ENCODE results near the gene TMPRSS6.

Gene TMPRSS6

GRCh38 chr22:37144180-37144554, 34.7 kb upstream of the TMPRSS6 start:
- Histone ChIP-seq H3K4ac (ENCODE audit: low read depth, low read length) (no peak overlapping the region), H4K8ac (ENCODE audit: low read depth, low read length) (no peak overlapping the region)

GRCh38 chr22:37141971-37142370, 32.5 kb upstream of the TMPRSS6 start:
- Histone ChIP-seq H4K8ac (ENCODE audit: low read depth, low read length) (no peak overlapping the region), H3K79me1 (ENCODE audit: low read length) (no peaks in the 10 kb centered on the region), H3K4me1 (ENCODE audit: control insufficient read depth, low read depth, low read length) (no peaks in the 10 kb centered on the region), H3K4me2 (ENCODE audit: low read length) (no peak overlapping the region), H3K27me3 (ENCODE audit: insufficient read depth, low read length, poor library complexity) (no peaks in the 10 kb centered on the region), H3K36me3 (ENCODE audit: control insufficient read depth, insufficient read depth, low read length) (no peaks in the 10 kb centered on the region), H2BK120ac (ENCODE audit: low read depth, low read length) (no peak overlapping the region), H3K27ac (ENCODE audit: low read depth, low read length) (no peak overlapping the region), H3K79me2 (ENCODE audit: control insufficient read depth, insufficient read depth, low read length) (no peaks in the 10 kb centered on the region), H3K4ac (ENCODE audit: low read depth, low read length) (no peak overlapping the region), H3K4me3 (ENCODE audit: low read length) (no peak overlapping the region), H3K18ac (ENCODE audit: low read length) (no peak overlapping the region), H2BK15ac (replicated peaks; ENCODE audit: low read depth) (no peak overlapping the region), H4K5ac (ENCODE audit: low read length) (no peak overlapping the region), H2AK5ac (ENCODE audit: low read length) (no peak overlapping the region), H3K23ac (ENCODE audit: low read length) (no peak overlapping the region), H3K9ac (ENCODE audit: low read length) (no peak overlapping the region), H3K56ac (ENCODE audit: low read length) (no peak overlapping the region), H2BK5ac (ENCODE audit: low read length) (no peak overlapping the region)
- DNase-seq: no peak
- no CpG with 5 or more reads among the region's 6 CpGs for WGBS (ENCODE audit: extremely low coverage, insufficient coverage, low lambda C conversion rate)

More at GRCh38 chr22:37144180-37144554, 34.7 kb upstream of the TMPRSS6 start:
- H2BK120ac ChIP-seq (ENCODE audit: low read depth, low read length): no peak overlapping the region
- no peaks in the 10 kb centered on the region for H3K4me1 ChIP-seq (ENCODE audit: control insufficient read depth, low read depth, low read length)
- H3K23ac ChIP-seq (ENCODE audit: low read length): no peak overlapping the region
- no peaks in the 10 kb centered on the region for H3K79me1 ChIP-seq (ENCODE audit: low read length)
- no peaks in the 10 kb centered on the region for H3K27me3 ChIP-seq (ENCODE audit: insufficient read depth, low read length, poor library complexity)
- H2BK15ac ChIP-seq (replicated peaks; ENCODE audit: low read depth): no peak overlapping the region
- H3K18ac ChIP-seq (ENCODE audit: low read length): no peak overlapping the region
- no peak overlapping the region for H3K27ac ChIP-seq (ENCODE audit: low read depth, low read length)
- H2BK5ac ChIP-seq (ENCODE audit: low read length): no peak overlapping the region
- H2AK5ac ChIP-seq (ENCODE audit: low read length): no peak overlapping the region
- no peak overlapping the region for H3K56ac ChIP-seq (ENCODE audit: low read length)
- no peak for DNase-seq
- H3K36me3 ChIP-seq (ENCODE audit: control insufficient read depth, insufficient read depth, low read length): no peaks in the 10 kb centered on the region
- H4K5ac ChIP-seq (ENCODE audit: low read length): no peak overlapping the region
- no peak overlapping the region for H3K4me2 ChIP-seq (ENCODE audit: low read length)
- H3K79me2 ChIP-seq (ENCODE audit: control insufficient read depth, insufficient read depth, low read length): no peaks in the 10 kb centered on the region
- H3K9ac ChIP-seq (ENCODE audit: low read length): no peak overlapping the region
- no CpG with 5 or more reads among the region's 10 CpGs for WGBS (ENCODE audit: extremely low coverage, insufficient coverage, low lambda C conversion rate)
- H3K4me3 ChIP-seq (ENCODE audit: low read length): no peak overlapping the region

- Histone ChIP-seq H4K8ac (ENCODE audit: low read depth, low read length) (no peak overlapping the region), H3K23ac (ENCODE audit: low read length) (no peak overlapping the region), H3K27ac (ENCODE audit: low read depth, low read length) (no peak overlapping the region), H3K27me3 (ENCODE audit: insufficient read depth, low read length, poor library complexity) (no peaks in the 10 kb centered on the region), H2AK5ac (ENCODE audit: low read length) (no peak overlapping the region), H3K79me2 (ENCODE audit: control insufficient read depth, insufficient read depth, low read length) (no peaks in the 10 kb centered on the region), H3K36me3 (ENCODE audit: control insufficient read depth, insufficient read depth, low read length) (no peaks in the 10 kb centered on the region), H3K4ac (ENCODE audit: low read depth, low read length) (no peak overlapping the region), H2BK120ac (ENCODE audit: low read depth, low read length) (no peak overlapping the region), H3K56ac (ENCODE audit: low read length) (no peak overlapping the region), H2BK5ac (ENCODE audit: low read length) (no peak overlapping the region), H4K5ac (ENCODE audit: low read length) (no peak overlapping the region), H3K9ac (ENCODE audit: low read length) (no peak overlapping the region), H3K79me1 (ENCODE audit: low read length) (no peaks in the 10 kb centered on the region), H3K4me2 (ENCODE audit: low read length) (no peak overlapping the region), H3K4me1 (ENCODE audit: control insufficient read depth, low read depth, low read length) (no peaks in the 10 kb centered on the region), H3K18ac (ENCODE audit: low read length) (no peak overlapping the region), H3K4me3 (ENCODE audit: low read length) (no peak overlapping the region), H2BK15ac (replicated peaks; ENCODE audit: low read depth) (no peak overlapping the region)
- no CpG with 5 or more reads among the region's 10 CpGs for WGBS (ENCODE audit: extremely low coverage, insufficient coverage, low lambda C conversion rate)
- no peak for DNase-seq
These were observed 32.0 kb upstream of the TMPRSS6 start for GRCh38 chr22:37141476-37141875.

GRCh38 chr22:37140686-37141323, 31.3 kb upstream of the TMPRSS6 start:
- H3K27ac ChIP-seq (ENCODE audit: low read depth, low read length): no peak overlapping the region
- DNase-seq: no peak
- H3K18ac ChIP-seq (ENCODE audit: low read length): no peak overlapping the region
- H3K4me1 ChIP-seq (ENCODE audit: control insufficient read depth, low read depth, low read length): no peaks in the 10 kb centered on the region
- no peaks in the 10 kb centered on the region for H3K36me3 ChIP-seq (ENCODE audit: control insufficient read depth, insufficient read depth, low read length)
- no peak overlapping the region for H3K9ac ChIP-seq (ENCODE audit: low read length)
- no CpG with 5 or more reads among the region's 16 CpGs for WGBS (ENCODE audit: extremely low coverage, insufficient coverage, low lambda C conversion rate)
- no peak overlapping the region for H2BK15ac ChIP-seq (replicated peaks; ENCODE audit: low read depth)
- H2AK5ac ChIP-seq (ENCODE audit: low read length): no peak overlapping the region
- no peak overlapping the region for H3K4me2 ChIP-seq (ENCODE audit: low read length)
- no peak overlapping the region for H4K5ac ChIP-seq (ENCODE audit: low read length)
- H2BK120ac ChIP-seq (ENCODE audit: low read depth, low read length): no peak overlapping the region
- H3K4me3 ChIP-seq (ENCODE audit: low read length): no peak overlapping the region
- H3K23ac ChIP-seq (ENCODE audit: low read length): no peak overlapping the region
- H3K56ac ChIP-seq (ENCODE audit: low read length): no peak overlapping the region
- no peak overlapping the region for H4K8ac ChIP-seq (ENCODE audit: low read depth, low read length)
- H2BK5ac ChIP-seq (ENCODE audit: low read length): no peak overlapping the region
- no peaks in the 10 kb centered on the region for H3K79me1 ChIP-seq (ENCODE audit: low read length)
- H3K4ac ChIP-seq (ENCODE audit: low read depth, low read length): no peak overlapping the region
- H3K79me2 ChIP-seq (ENCODE audit: control insufficient read depth, insufficient read depth, low read length): no peaks in the 10 kb centered on the region
- no peaks in the 10 kb centered on the region for H3K27me3 ChIP-seq (ENCODE audit: insufficient read depth, low read length, poor library complexity)

- Histone ChIP-seq H3K27me3 (ENCODE audit: insufficient read depth, low read length, poor library complexity) (no peaks in the 10 kb centered on the region), H4K5ac (ENCODE audit: low read length) (no peak overlapping the region), H2AK5ac (ENCODE audit: low read length) (no peak overlapping the region), H3K4me3 (ENCODE audit: low read length) (no peak overlapping the region), H3K56ac (ENCODE audit: low read length) (no peak overlapping the region), H3K27ac (ENCODE audit: low read depth, low read length) (no peak overlapping the region), H4K8ac (ENCODE audit: low read depth, low read length) (no peak overlapping the region), H3K79me2 (ENCODE audit: control insufficient read depth, insufficient read depth, low read length) (no peaks in the 10 kb centered on the region), H3K18ac (ENCODE audit: low read length) (no peak overlapping the region), H2BK15ac (replicated peaks; ENCODE audit: low read depth) (no peak overlapping the region), H3K4ac (ENCODE audit: low read depth, low read length) (no peak overlapping the region), H2BK5ac (ENCODE audit: low read length) (no peak overlapping the region), H3K4me2 (ENCODE audit: low read length) (no peak overlapping the region), H3K9ac (ENCODE audit: low read length) (no peak overlapping the region), H3K36me3 (ENCODE audit: control insufficient read depth, insufficient read depth, low read length) (no peaks in the 10 kb centered on the region), H3K79me1 (ENCODE audit: low read length) (no peaks in the 10 kb centered on the region), H2BK120ac (ENCODE audit: low read depth, low read length) (no peak overlapping the region), H3K4me1 (ENCODE audit: control insufficient read depth, low read depth, low read length) (no peaks in the 10 kb centered on the region), H3K23ac (ENCODE audit: low read length) (no peak overlapping the region)
- WGBS (ENCODE audit: extremely low coverage, insufficient coverage, low lambda C conversion rate): no CpG with 5 or more reads among the region's 7 CpGs
- DNase-seq: peak; percentile 37
These were observed 30.2 kb upstream of the TMPRSS6 start for GRCh38 chr22:37139762-37140161.
